Measurements from ENCODE around the gene ARSA.
"Not testable (repeated sequence)": the region's sequence is repeated elsewhere in the genome, so short reads cannot be mapped to it uniquely, and the experiment has no call there.

Gene ARSA

GRCh38 chr22:50641696-50642607, 14.0 kb upstream of the ARSA start:
- peak; percentile 13 for DNase-seq (ENCODE audit: low read depth)
- peak; percentile 9 for TF ChIP-seq CTCF (IDR thresholded peaks at IDR 0.05; ENCODE audit: insufficient read depth, low read depth, low read length, missing control alignments)
- no peak overlapping the region for H3K4me3 ChIP-seq (ENCODE audit: low read depth, low read length)

GRCh38 chr22:50640857-50641647, 13.1 kb upstream of the ARSA start:
- DNase-seq (ENCODE audit: low read depth) = no peak
- no peak overlapping the region for H3K4me3 ChIP-seq (ENCODE audit: low read depth, low read length)
- TF ChIP-seq CTCF (IDR thresholded peaks at IDR 0.05; ENCODE audit: insufficient read depth, low read depth, low read length, missing control alignments) = no peak

- H3K4me3 ChIP-seq (ENCODE audit: low read depth, low read length); DNase-seq (ENCODE audit: low read depth): not testable (repeated sequence)
These were observed 12.3 kb upstream of the ARSA start for GRCh38 chr22:50640296-50640695.

GRCh38 chr22:50635591-50635990, 7.6 kb upstream of the ARSA start:
- TF ChIP-seq CTCF (IDR thresholded peaks at IDR 0.05; ENCODE audit: insufficient read depth, low read depth, low read length, missing control alignments) = no peak
- no peak overlapping the region for H3K4me3 ChIP-seq (ENCODE audit: low read depth, low read length)
- no peak for DNase-seq (ENCODE audit: low read depth)

GRCh38 chr22:50633771-50634170, 5.8 kb upstream of the ARSA start:
- no peak for TF ChIP-seq CTCF (IDR thresholded peaks at IDR 0.05; ENCODE audit: insufficient read depth, low read depth, low read length, missing control alignments)
- no peak for DNase-seq (ENCODE audit: low read depth)
- H3K4me3 ChIP-seq (ENCODE audit: low read depth, low read length) = no peak overlapping the region

GRCh38 chr22:50633086-50633485, 5.1 kb upstream of the ARSA start:
- H3K4me3 ChIP-seq (ENCODE audit: low read depth, low read length) = no peak overlapping the region
- TF ChIP-seq CTCF (IDR thresholded peaks at IDR 0.05; ENCODE audit: insufficient read depth, low read depth, low read length, missing control alignments) = no peak
- no peak for DNase-seq (ENCODE audit: low read depth)

- no peak for DNase-seq (ENCODE audit: low read depth)
- H3K4me3 ChIP-seq (ENCODE audit: low read depth, low read length) = no peak overlapping the region
- no peak for TF ChIP-seq CTCF (IDR thresholded peaks at IDR 0.05; ENCODE audit: insufficient read depth, low read depth, low read length, missing control alignments)
These were observed 2.4 kb upstream of the ARSA start for GRCh38 chr22:50630376-50630775.

Data from GM12865 (cell line).